Gastrocnemius medialis (tissue), 4 donors: ENCODE data around the gene RBM47.

Source experiments
- CTCF ChIP-seq, 5 experiments: fragments of 450-650 bp in 3 of 5; fragments of 200-600 bp in 2 of 5; sonication (generic) in 2 of 5; IDR thresholded peaks in 4 of 5; conservative IDR thresholded peaks in 1 of 5; 1 replicate in 4 of 5; 2 replicates in 1 of 5; pipeline ENCODE4 v1.5.1; 2016 to 2019; ENCODE audit warnings: antibody characterized with exemption in 5 of 5, mild to moderate bottlenecking in 3 of 5, moderate library complexity in 3 of 5
- POLR2A ChIP-seq, 2 donors: fragments of 450-650 bp; IDR thresholded peaks; one replicate each; pipeline ENCODE4 v1.6.1; 2017; ENCODE audit warnings: antibody characterized with exemption in 2 of 2, mild to moderate bottlenecking in 2 of 2, moderate library complexity in 2 of 2

GRCh38 chr4:40600850-40601249 lies 28.8 kb downstream of the RBM47 start:
- no peak for TF ChIP-seq CTCF (IDR thresholded peaks at IDR 0.05 in 4 of 5, conservative IDR thresholded peaks at IDR 0.05 in 1 of 5)
- no peak for TF ChIP-seq POLR2A (IDR thresholded peaks at IDR 0.05)
